K562 (cell line): ENCODE data around the gene GARIN5B. TPM values are rescaled to one million over a fixed set of nuclear protein-coding genes. Genes with fewer than 3 reads are reported as not detected.
A peak's percentile ranks its signal among the peaks of the same experiment; 100 is the strongest.

Experiments
- ATAC-seq: fragments of 200-7000 bp; cut with Tn5 transposase; 3 replicates; pipeline ENCODE4 v1.9.1; 2020; ENCODE audit warnings: moderate library complexity
- BruUV-seq: library from RNA; stranded (reverse); fragments of 400-500 nt; replicated peaks from 2 replicates; lab custom pipeline; 2021; lab: Mats Ljungman, UMichigan
- CTCF ChIA-PET: fragments of 300-600 bp; formaldehyde crosslinking; extraction: SDS; loops from one replicate; lab custom pipeline; 2021; ENCODE audit warnings: low intra/inter-chr PET ratio; lab: Yijun Ruan, JAX
- POLR2A ChIA-PET: fragments of 300-600, 350-650 bp; sonication (Branson Sonifier 250); formaldehyde crosslinking; extraction: SDS; loops from one replicate; lab custom pipeline; 2021; ENCODE audit warnings: antibody characterized with exemption, inconsistent platforms; lab: Yijun Ruan, JAX
- DNase-seq, 4 experiments: peaks; one replicate each; pipeline versions ENCODE4 v3.0.0 to v3.0.0-alpha.2; 2011 to 2018; ENCODE audit warnings: low spot score in 3 of 4, mixed read lengths in 3 of 4; ENCODE audit errors: extremely low read depth in 1 of 4
- FAIRE-seq: peaks from 2 replicates; lab custom pipeline; 2011; peaks lifted over from hg19 to GRCh38; lab: Jason Lieb, UNC
- H2AFZ ChIP-seq: 2 replicates; pipeline ENCODE4 v1.6.0; 2011; ENCODE audit warnings: low read depth, low read length, control low read depth, inconsistent platforms
- H3K27ac ChIP-seq: fragments of 200-600 bp; 3 replicates; pipeline ENCODE4 v1.8.0; 2011; ENCODE audit warnings: low read depth, mild to moderate bottlenecking, control low read depth, inconsistent platforms, low read length, moderate library complexity, mixed read lengths; ENCODE audit errors: extremely low read depth
- H3K27me3 ChIP-seq, 2 experiments: fragments of 300-600 bp in 1 of 2; 2 replicates in 1 of 2; 3 replicates in 1 of 2; pipeline versions ENCODE4 v1.6.0 to v1.8.0; 2011; ENCODE audit warnings: inconsistent platforms in 2 of 2, low read length in 2 of 2, mild to moderate bottlenecking in 1 of 2, mixed read lengths in 1 of 2, moderate library complexity in 1 of 2; ENCODE audit not compliant: control insufficient read depth in 2 of 2, insufficient read depth in 2 of 2
- H3K36me3 ChIP-seq: fragments of 300-600 bp; 3 replicates; pipeline ENCODE4 v1.8.0; 2011; ENCODE audit warnings: mild to moderate bottlenecking, low read length, inconsistent platforms; ENCODE audit not compliant: control insufficient read depth, insufficient read depth
- H3K4me1 ChIP-seq, 2 experiments: fragments of 200-600 bp in 1 of 2; replicated peaks in 1 of 2; 2 replicates in 1 of 2; 3 replicates in 1 of 2; pipeline versions ENCODE4 v1.5.1 to v1.8.0; 2011; ENCODE audit warnings: inconsistent platforms in 2 of 2, low read length in 2 of 2, mild to moderate bottlenecking in 1 of 2, mixed read lengths in 1 of 2, moderate library complexity in 1 of 2; ENCODE audit not compliant: control insufficient read depth in 2 of 2, insufficient read depth in 2 of 2
- H3K4me2 ChIP-seq: 2 replicates; pipeline ENCODE4 v1.6.1; 2011; ENCODE audit warnings: low read length, control low read depth, inconsistent platforms, mixed read lengths; ENCODE audit not compliant: insufficient read depth
- H3K4me3 ChIP-seq: fragments of 200-600 bp; sonication (generic), shearing (Covaris generic); 2 replicates; pipeline ENCODE4 v1.5.1; 2016; ENCODE audit warnings: control low read depth, inconsistent platforms
- H3K79me2 ChIP-seq: fragments of 200-600 bp; 3 replicates; pipeline ENCODE4 v1.8.0; 2011; ENCODE audit warnings: low read length, inconsistent platforms; ENCODE audit not compliant: control insufficient read depth, insufficient read depth
- H3K9ac ChIP-seq, 2 experiments: 2 replicates each; pipeline versions ENCODE4 v1.6.0 to v1.6.1; 2011; ENCODE audit warnings: low read depth in 2 of 2, low read length in 2 of 2, control low read depth in 1 of 2, inconsistent platforms in 1 of 2, mild to moderate bottlenecking in 1 of 2, mixed read lengths in 1 of 2; ENCODE audit not compliant: insufficient read depth in 1 of 2
- H3K9me1 ChIP-seq: one replicate; pipeline ENCODE4 v1.6.0; 2011; ENCODE audit warnings: inconsistent platforms, mild to moderate bottlenecking, low read length, moderate library complexity; ENCODE audit not compliant: control insufficient read depth, insufficient read depth
- H3K9me3 ChIP-seq: replicated peaks from 2 replicates; pipeline ENCODE4 v1.5.1; 2011; ENCODE audit warnings: low read depth, low read length, inconsistent platforms; ENCODE audit not compliant: control insufficient read depth, insufficient read depth
- H4K20me1 ChIP-seq: replicated peaks from 2 replicates; pipeline ENCODE4 v1.6.1; 2011; ENCODE audit warnings: low read length, inconsistent platforms, mixed read lengths; ENCODE audit not compliant: control insufficient read depth, insufficient read depth
- CBFA2T2 ChIP-seq: fragments of 450-650 bp; conservative IDR thresholded peaks from 2 replicates; pipeline ENCODE4 v1.6.1; 2017; ENCODE audit warnings: mild to moderate bottlenecking
- CBFA2T3 ChIP-seq: fragments of 450-650 bp; IDR thresholded peaks from 2 replicates; pipeline ENCODE4 v1.6.1; 2017
- CBX3 ChIP-seq, 2 experiments: IDR thresholded peaks; 1 replicate in 1 of 2; 2 replicates in 1 of 2; pipeline ENCODE4 v1.6.1; 2012; ENCODE audit warnings: inconsistent platforms in 2 of 2, low read length in 2 of 2, borderline replicate concordance in 1 of 2, control low read depth in 1 of 2
- EHMT2 ChIP-seq: fragments of 450-650 bp; IDR thresholded peaks from 2 replicates; pipeline ENCODE4 v1.6.1; 2018; ENCODE audit warnings: antibody characterized with exemption
- MYBL2 ChIP-seq, 2 experiments: fragments of 450-650 bp in 1 of 2; sonication (generic) in 1 of 2; formaldehyde crosslinking in 1 of 2; IDR thresholded peaks; 2 replicates each; pipeline versions ENCODE4 v1.6.1 to v1.8.1; 2017 to 2022; ENCODE audit warnings: borderline replicate concordance in 1 of 2, inconsistent platforms in 1 of 2, low read depth in 1 of 2, mild to moderate bottlenecking in 1 of 2, missing genetic modification reagents in 1 of 2, moderate library complexity in 1 of 2
- PYGO2 ChIP-seq: fragments of 450-650 bp; IDR thresholded peaks from 2 replicates; pipeline ENCODE4 v1.6.1; 2016; ENCODE audit warnings: mild to moderate bottlenecking, missing genetic modification characterization, moderate library complexity, missing compliant biosample characterization
- SOX6 ChIP-seq: fragments of 450-650 bp; IDR thresholded peaks from 2 replicates; pipeline ENCODE4 v1.6.1; 2014; ENCODE audit warnings: mild to moderate bottlenecking
- ZEB2 ChIP-seq: fragments of 450-650 bp; IDR thresholded peaks from 2 replicates; pipeline ENCODE4 v1.6.1; 2016
- WGBS: fragments of 100-300 bp; shearing (Covaris generic); methylation state at CpG from one replicate; pipeline ENCODE4 v1.1.6; 2016; ENCODE audit warnings: low coverage, mixed read lengths; ENCODE audit not compliant: insufficient coverage; ENCODE audit errors: missing lambda C conversion rate; 5-methylcytosine and 5-hydroxymethylcytosine counted together
- in situ Hi-C: fragments of 300-500 bp; cut with MboI; formaldehyde crosslinking; loops from 4 replicates; pipeline ENCODE4 v1.15.0; 2018; ENCODE audit warnings: inconsistent platforms, mixed read lengths
- intact Hi-C: fragments of 100-400 bp; cut with micrococcal nuclease; formaldehyde crosslinking; loops from 2 replicates; pipeline ENCODE4 v1.14.2; 2022
- polyA plus RNA-seq, 8 experiments: library from polyadenylated mRNA; depleted of rRNA in 4 of 8; stranded (reverse) in 5 of 8; unstranded in 3 of 8; fragments of >200 nt; fragmentation: Nextera tagmentation in 2 of 8; fragmentation: Illumina TruSeq in 1 of 8; extraction: Ambion mirVana in 2 of 8; extraction: Trizol in 1 of 8; gene quantifications; 2 replicates each; pipeline versions ENCODE4 v1.2.1 to v1.2.3, GENCODE V29; 2011 to 2014; ENCODE audit warnings: inconsistent platforms in 1 of 8, missing spikeins in 1 of 8
- total RNA-seq, 7 experiments: library from RNA; depleted of rRNA in 6 of 7; stranded (reverse); fragments of >200 nt in 6 of 7; fragmentation: Illumina TruSeq in 2 of 7; extraction: Trizol in 2 of 7; gene quantifications; 2 replicates each; pipeline versions ENCODE4 v1.2.1 to v1.2.3, GENCODE V29; 2011 to 2021; ENCODE audit warnings: low replicate concordance in 1 of 7

Gene GARIN5B
- total and polyA plus RNA-seq, 9 of the 15 experiments (the other 6 are each of a cell fraction or from before 2014, with no cell fraction given), result not detected

DNA sequence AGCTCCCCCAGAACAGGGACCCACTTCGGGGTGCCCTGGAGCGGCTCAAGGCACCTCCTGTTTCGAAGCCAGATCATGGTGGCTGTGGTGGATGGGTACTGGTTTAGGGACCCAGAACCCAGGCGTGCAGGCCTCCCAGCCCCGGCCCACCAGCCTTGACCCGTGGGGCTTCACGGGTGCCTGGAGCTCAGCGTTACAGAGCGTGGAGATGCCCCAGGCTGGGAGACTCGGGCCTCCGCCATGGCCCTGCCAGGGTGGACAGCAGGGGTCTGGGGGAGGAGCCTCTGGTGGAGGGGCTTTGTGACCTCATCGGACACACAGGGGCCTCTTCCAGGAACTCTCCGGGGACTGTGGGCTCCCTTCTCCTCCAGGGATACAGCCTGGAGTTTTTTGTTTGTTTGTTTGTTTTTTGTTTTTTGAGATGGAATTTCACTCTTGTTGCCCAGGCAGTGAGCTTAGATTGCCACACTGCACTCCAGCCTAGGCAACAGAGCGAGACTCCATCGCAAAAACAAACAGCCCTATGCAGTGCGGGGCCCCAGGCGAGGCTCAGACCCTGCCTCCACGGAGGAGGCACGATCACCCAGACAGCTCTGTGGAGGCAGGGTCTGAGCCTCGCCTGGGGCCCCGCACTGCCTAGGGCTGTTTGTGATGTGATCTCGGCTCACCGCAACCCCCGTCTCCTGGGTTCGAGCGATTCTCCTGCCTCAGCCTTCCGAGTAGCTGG lies at the start of gene GARIN5B (continued):
- TF ChIP-seq ZEB2, result no peak
- TF ChIP-seq, all 486 proteins: peak for 0

DNA sequence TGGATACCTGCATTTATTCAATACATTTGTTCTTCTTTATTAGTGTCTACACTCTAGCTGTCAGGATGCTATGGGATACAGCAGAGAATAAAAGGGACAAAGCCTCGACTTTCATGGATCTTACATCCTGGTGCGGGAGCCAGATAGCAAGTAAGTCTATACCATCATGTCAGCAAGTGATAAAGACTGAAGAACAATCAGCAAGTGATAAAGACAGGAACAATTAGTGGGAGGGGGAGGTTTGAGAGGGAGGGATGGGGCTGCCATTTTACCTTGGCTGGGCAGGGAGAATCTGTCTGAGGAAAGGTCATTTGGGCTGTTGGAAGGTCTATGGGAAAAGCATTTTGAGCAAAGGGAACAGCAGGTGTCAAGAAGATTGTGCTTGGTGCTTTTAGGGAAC lies 47.1 kb upstream of the GARIN5B start:
- no peak for FAIRE-seq
- Histone ChIP-seq H3K36me3 (peaks cover 18% of the 10 kb centered on the region), H3K79me2 (peaks cover 25% of the 10 kb centered on the region), H3K4me1 (peaks cover 19 to 31% of the 10 kb centered on the region in 2 experiments), H3K9me1 (peaks cover 6% of the 10 kb centered on the region), H3K9ac (no peak overlapping the region)
- POLR2A ChIA-PET, result no interaction called here
- in situ Hi-C loops, result no loop called here
- TF ChIP-seq CBFA2T3, result peak; percentile 46; the same call in 1 of the 2 replicates
- TF ChIP-seq CBFA2T2, result 0 out of 2 replicates have a peak, but pooled peaks have one; percentile 10
- TF ChIP-seq EHMT2, result 0 out of 2 replicates have a peak, but pooled peaks have one; percentile 9
- TF ChIP-seq PYGO2, result no peak
- 0 out of 3 replicates have a peak, but pooled peaks of 1 of the 2 experiments have one; percentile 20 for TF ChIP-seq CBX3 (IDR thresholded peaks at IDR 0.05; ENCODE audit: borderline replicate concordance in 1 of 2, low read length in 2 of 2)
- peak; percentile 38; the same call in 1 of the 2 replicates for TF ChIP-seq SOX6
- no peak for TF ChIP-seq MYBL2 (IDR thresholded peaks at IDR 0.05; ENCODE audit: low read depth)
- no peak for TF ChIP-seq MYBL2 (CRISPR knock-in tag; IDR thresholded peaks at IDR 0.05; ENCODE audit: borderline replicate concordance)
- TF ChIP-seq, all 486 proteins: peak for 5
- 35% methylated on average over 2 of the region's 2 CpGs for WGBS
- intact Hi-C loops, result loop anchor here (10.0 kb wide), 1 partner anchor 325 kb away; no protein-coding TSS in a partner anchor
- Histone ChIP-seq H3K9me3 (peaks cover 18% of the 10 kb centered on the region), H3K27me3 (no peaks in the 10 kb centered on the region), H3K27ac (no peak overlapping the region), H3K4me3 (no peak overlapping the region), H3K4me2 (no peak overlapping the region), H2AFZ (no peak overlapping the region), H4K20me1 (peaks cover 17% of the 10 kb centered on the region)
- ATAC-seq (no peak), DNase-seq (no peak)
- BruUV-seq, result no TSS peak
- CTCF ChIA-PET, result interaction anchor here (1.1 kb wide), 1 partner anchor 94 kb away, joined by 3 read pairs; no protein-coding TSS in a partner anchor
